SK-N-SH (cell line): Measurements from ENCODE around the gene CDH20. TPM values are rescaled to one million over a fixed set of nuclear protein-coding genes. Genes with fewer than 3 reads are reported as not detected.

ENCODE experiments used
- CTCF ChIA-PET: fragments of 300-600, 350-600 bp; formaldehyde crosslinking; extraction: SDS; loops from one replicate; lab custom pipeline; 2021; lab: Yijun Ruan, JAX
- POLR2A ChIA-PET: fragments of 350-600 bp; sonication (Branson Sonifier 250); formaldehyde crosslinking; extraction: SDS; loops from one replicate; lab custom pipeline; 2020; ENCODE audit warnings: antibody characterized with exemption, inconsistent platforms; lab: Yijun Ruan, JAX
- DNase-seq: peaks from one replicate; pipeline ENCODE4 v3.0.0; 2012
- H2AFZ ChIP-seq: fragments of 200-600 bp; sonication (generic); 2 replicates; pipeline ENCODE4 v1.8.1; 2016; ENCODE audit warnings: antibody characterized with exemption, mild to moderate bottlenecking, low read depth
- H3F3A ChIP-seq: fragments of 200-600 bp; sonication (generic); replicated peaks from 2 replicates; pipeline ENCODE3; 2016; ENCODE audit warnings: antibody characterized with exemption, mild to moderate bottlenecking; ENCODE audit not compliant: insufficient read depth
- H3K27ac ChIP-seq, 2 experiments: fragments of 200-500 bp in 1 of 2; fragments of 200-600 bp in 1 of 2; sonication (Bioruptor generic) in 1 of 2; sonication (generic), shearing (Covaris generic) in 1 of 2; 2 replicates each; pipeline versions ENCODE4 v1.5.1 to v1.6.1; 2014 to 2016; ENCODE audit warnings: low read depth in 2 of 2, inconsistent platforms in 1 of 2, low read length in 1 of 2, mild to moderate bottlenecking in 1 of 2, mixed read lengths in 1 of 2
- H3K27me3 ChIP-seq: fragments of 200-600 bp; sonication (generic), shearing (Covaris generic); 2 replicates; pipeline ENCODE4 v1.6.1; 2016; ENCODE audit warnings: mixed run types; ENCODE audit not compliant: insufficient read depth
- H3K36me3 ChIP-seq, 2 experiments: fragments of 200-500 bp in 1 of 2; fragments of 200-600 bp in 1 of 2; sonication (Bioruptor generic) in 1 of 2; sonication (generic) in 1 of 2; replicated peaks in 1 of 2; 2 replicates each; pipeline versions ENCODE3 to v1.5.1; 2014 to 2016; ENCODE audit warnings: low read length in 1 of 2, mild to moderate bottlenecking in 1 of 2; ENCODE audit not compliant: insufficient read depth in 2 of 2, control insufficient read depth in 1 of 2
- H3K4me1 ChIP-seq, 2 experiments: fragments of 200-500 bp in 1 of 2; fragments of 200-600 bp in 1 of 2; sonication (Bioruptor generic) in 1 of 2; sonication (generic), shearing (Covaris generic) in 1 of 2; 2 replicates each; pipeline versions ENCODE4 v1.5.1 to v1.6.1; 2014 to 2016; ENCODE audit warnings: low read depth in 1 of 2, low read length in 1 of 2, mixed run types in 1 of 2; ENCODE audit not compliant: insufficient read depth in 2 of 2, control insufficient read depth in 1 of 2
- H3K4me2 ChIP-seq: fragments of 200-600 bp; sonication (generic), shearing (Covaris generic); 2 replicates; pipeline ENCODE4 v1.6.1; 2017; ENCODE audit warnings: mixed run types
- H3K4me3 ChIP-seq, 2 experiments: fragments of 200-500 bp in 1 of 2; fragments of 200-600 bp in 1 of 2; sonication (Bioruptor generic) in 1 of 2; sonication (generic), shearing (Covaris generic) in 1 of 2; 2 replicates each; pipeline versions ENCODE4 v1.5.1 to v1.8.1; 2014 to 2016; ENCODE audit warnings: low read depth in 2 of 2, inconsistent platforms in 1 of 2, low read length in 1 of 2, mild to moderate bottlenecking in 1 of 2, mixed read lengths in 1 of 2, moderate library complexity in 1 of 2
- H3K79me2 ChIP-seq: fragments of 200-600 bp; sonication (generic); 2 replicates; pipeline ENCODE4 v1.8.1; 2017; ENCODE audit warnings: mild to moderate bottlenecking; ENCODE audit not compliant: insufficient read depth
- H3K9ac ChIP-seq: fragments of 200-600 bp; sonication (generic); 2 replicates; pipeline ENCODE4 v1.6.1; 2017; ENCODE audit warnings: mixed run types
- H3K9me2 ChIP-seq: fragments of 200-600 bp; sonication (generic); 2 replicates; pipeline ENCODE4 v1.6.1; 2017; ENCODE audit warnings: mixed run types
- H3K9me3 ChIP-seq: fragments of 200-600 bp; sonication (generic); 2 replicates; pipeline ENCODE4 v1.6.1; 2017; ENCODE audit warnings: mixed run types, mild to moderate bottlenecking, moderate library complexity
- H4K20me1 ChIP-seq: fragments of 200-600 bp; sonication (generic); 2 replicates; pipeline ENCODE4 v1.6.1; 2017; ENCODE audit warnings: mild to moderate bottlenecking, mixed run types; ENCODE audit not compliant: insufficient read depth
- CHD2 ChIP-seq: fragments of 150-350 bp; IDR thresholded peaks from 2 replicates; pipeline ENCODE4 v1.6.1; 2018; ENCODE audit warnings: low read length; ENCODE audit not compliant: partially characterized antibody
- CTCF ChIP-seq: fragments of 200-600 bp; sonication (generic); IDR thresholded peaks from 2 replicates; pipeline ENCODE4 v1.6.1; 2017; ENCODE audit warnings: antibody characterized with exemption, mild to moderate bottlenecking, moderate library complexity
- ELF1 ChIP-seq: IDR thresholded peaks from 2 replicates; pipeline ENCODE4 v1.4.0; 2012
- FOSL2 ChIP-seq: IDR thresholded peaks from 2 replicates; pipeline ENCODE4 v1.4.0; 2012; ENCODE audit warnings: low read depth, mild to moderate bottlenecking, moderate library complexity, borderline replicate concordance
- FOXJ3 ChIP-seq: sonication (generic); formaldehyde crosslinking; IDR thresholded peaks from 2 replicates; pipeline ENCODE4 v1.5.1; 2020; ENCODE audit warnings: mild to moderate bottlenecking, missing genetic modification reagents
- FOXM1 ChIP-seq: IDR thresholded peaks from 2 replicates; pipeline ENCODE4 v1.4.0; 2012; ENCODE audit warnings: low read depth, mild to moderate bottlenecking
- GABPA ChIP-seq: IDR thresholded peaks from 2 replicates; pipeline ENCODE4 v1.4.0; 2012; ENCODE audit warnings: low read depth, mild to moderate bottlenecking
- GATA2 ChIP-seq: sonication (generic); formaldehyde crosslinking; IDR thresholded peaks from 2 replicates; pipeline ENCODE4 v1.5.0; 2020; ENCODE audit warnings: mild to moderate bottlenecking, missing genetic modification reagents
- JUND ChIP-seq: IDR thresholded peaks from 2 replicates; pipeline ENCODE4 v1.4.0; 2012
- MAX ChIP-seq: IDR thresholded peaks from 2 replicates; pipeline ENCODE4 v1.4.0; 2012; ENCODE audit warnings: low read depth
- MXI1 ChIP-seq: IDR thresholded peaks from 2 replicates; pipeline ENCODE4 v1.6.1; 2012; ENCODE audit warnings: mild to moderate bottlenecking, low read depth, low read length, improper control_type of control experiment
- NFIC ChIP-seq: IDR thresholded peaks from 2 replicates; pipeline ENCODE4 v1.4.0; 2012; ENCODE audit warnings: borderline replicate concordance
- NRF1 ChIP-seq: IDR thresholded peaks from 2 replicates; pipeline ENCODE4 v1.6.1; 2012; ENCODE audit warnings: low read depth, mild to moderate bottlenecking, low read length
- POLR2AphosphoS5 ChIP-seq: IDR thresholded peaks from 2 replicates; pipeline ENCODE4 v1.6.1; 2012; ENCODE audit warnings: low read depth, low read length
- RAD21 ChIP-seq: IDR thresholded peaks from 2 replicates; pipeline ENCODE4 v1.6.1; 2012; ENCODE audit warnings: mild to moderate bottlenecking, low read length
- RCOR1 ChIP-seq: fragments of 150-350 bp; IDR thresholded peaks from 2 replicates; pipeline ENCODE4 v1.6.1; 2017; ENCODE audit warnings: antibody characterized with exemption, low read length
- REST ChIP-seq: IDR thresholded peaks from 2 replicates; pipeline ENCODE4 v1.6.1; 2012; ENCODE audit warnings: mild to moderate bottlenecking, low read depth, low read length, moderate library complexity
- RFX5 ChIP-seq: IDR thresholded peaks from 2 replicates; pipeline ENCODE4 v1.6.1; 2012; ENCODE audit warnings: mild to moderate bottlenecking, improper control_type of control experiment, low read length
- SIN3A ChIP-seq: IDR thresholded peaks from 2 replicates; pipeline ENCODE4 v1.6.1; 2012; ENCODE audit warnings: low read depth, mild to moderate bottlenecking, low read length, moderate library complexity, borderline replicate concordance
- USF2 ChIP-seq: fragments of 150-350 bp; IDR thresholded peaks from 2 replicates; pipeline ENCODE4 v1.6.1; 2017; ENCODE audit warnings: antibody characterized with exemption, low read length, low read depth, borderline replicate concordance
- WGBS: methylation state at CpG from one replicate; pipeline ENCODE4 v1.1.6; 2017; ENCODE audit warnings: low lambda C conversion rate; 5-methylcytosine and 5-hydroxymethylcytosine counted together
- polyA plus RNA-seq, 3 experiments: library from polyadenylated mRNA; depleted of rRNA; stranded (reverse); fragments of >200 nt; gene quantifications; 2 replicates each; pipeline ENCODE4 v1.2.3, GENCODE V29; 2012

The CDH20 gene
- polyA plus RNA-seq, 1 of the 3 experiments (the other 2 are of a cell fraction), result 1.1 TPM

GRCh38 chr18:61553045-61553659, 219.9 kb downstream of the CDH20 start (continued):
- TF ChIP-seq RAD21, result no peak
- TF ChIP-seq FOXJ3 (CRISPR knock-in tag), result no peak
- no peak for TF ChIP-seq MAX
- TF ChIP-seq GATA2, result no peak
- no peak for TF ChIP-seq CHD2
- TF ChIP-seq JUND, result no peak

GRCh38 chr18:61554117-61554776, 221.0 kb downstream of the CDH20 start:
- no peaks in the 10 kb centered on the region for H3K27me3 ChIP-seq
- H3K4me2 ChIP-seq, result no peak overlapping the region
- POLR2A ChIA-PET, result no interaction called here
- no peak for DNase-seq
- no peaks in the 10 kb centered on the region for H3K36me3 ChIP-seq
- 97% methylated on average over 43 of the region's 67 CpGs for WGBS
- H3K9me3 ChIP-seq, result no peaks in the 10 kb centered on the region
- no peak overlapping the region for H3K4me3 ChIP-seq
- no peak overlapping the region for H3K27ac ChIP-seq
- no peaks in the 10 kb centered on the region for H3K79me2 ChIP-seq
- CTCF ChIA-PET, result interaction anchor here (1.0 to 8.0 kb wide), 5 partner anchors 12 to 578 kb away, joined by 3 to 62 read pairs (median 4); no protein-coding TSS in a partner anchor
- H3K9me2 ChIP-seq, result no peaks in the 10 kb centered on the region
- no peaks in the 10 kb centered on the region for H3F3A ChIP-seq
- no peaks in the 10 kb centered on the region for H4K20me1 ChIP-seq
- H3K9ac ChIP-seq, result no peak overlapping the region
- no peak for TF ChIP-seq POLR2AphosphoS5
- no peak for TF ChIP-seq RFX5
- no peak for TF ChIP-seq NFIC
- no peak for TF ChIP-seq NRF1
- H2AFZ ChIP-seq, result no peak overlapping the region
- H3K4me1 ChIP-seq, result no peaks in the 10 kb centered on the region; a peak in 1 of 4 replicates

GRCh38 chr18:61554946-61555361, 221.7 kb downstream of the CDH20 start:
- Histone ChIP-seq H3F3A (no peaks in the 10 kb centered on the region), H3K4me1 (no peaks in the 10 kb centered on the region; a peak in 1 of 4 replicates), H3K36me3 (no peaks in the 10 kb centered on the region), H3K27me3 (no peaks in the 10 kb centered on the region), H3K4me2 (no peak overlapping the region), H3K9me3 (no peaks in the 10 kb centered on the region), H3K9ac (no peak overlapping the region), H3K27ac (no peak overlapping the region), H3K9me2 (no peaks in the 10 kb centered on the region), H3K4me3 (no peak overlapping the region), H4K20me1 (no peaks in the 10 kb centered on the region), H2AFZ (no peak overlapping the region), H3K79me2 (no peaks in the 10 kb centered on the region)
- ChIA-PET POLR2A (no interaction called here), CTCF (interaction anchor here (1.2 to 8.0 kb wide), 3 partner anchors 13 to 577 kb away, joined by 4 to 62 read pairs (median 4); no protein-coding TSS in a partner anchor)
- DNase-seq, result no peak
- 82% methylated on average over 4 of the region's 4 CpGs for WGBS
- TF ChIP-seq FOXM1 (no peak), CTCF (no peak), GABPA (no peak), CHD2 (no peak), REST (no peak), RCOR1 (no peak), SIN3A (no peak), MXI1 (no peak), ELF1 (no peak), POLR2AphosphoS5 (no peak), FOSL2 (no peak), USF2 (no peak)
